MM.1S (cell line): ENCODE data around the gene MACROD2.

Experiments used
- DNase-seq: peaks from one replicate; pipeline ENCODE4 v3.0.0-alpha.2; 2015
- H2AFZ ChIP-seq: fragments of 300-600 bp; sonication (generic); 2 replicates; pipeline ENCODE4 v1.6.0; 2016; ENCODE audit warnings: antibody characterized with exemption, low read length
- H3F3A ChIP-seq: fragments of 300-600 bp; sonication (generic); 2 replicates; pipeline ENCODE4 v1.6.1; 2016; ENCODE audit warnings: mild to moderate bottlenecking, antibody characterized with exemption, low read length, moderate library complexity, mixed read lengths; ENCODE audit not compliant: insufficient read depth
- H3K27ac ChIP-seq: fragments of 300-600 bp; sonication (generic); 2 replicates; pipeline ENCODE4 v1.5.1; 2016; ENCODE audit warnings: mild to moderate bottlenecking, low read length
- H3K27me3 ChIP-seq: fragments of 300-600 bp; sonication (generic); replicated peaks from 2 replicates; pipeline ENCODE4 v1.6.0; 2016; ENCODE audit warnings: low read length; ENCODE audit not compliant: insufficient read depth
- H3K36me3 ChIP-seq: fragments of 300-600 bp; sonication (generic); replicated peaks from 2 replicates; pipeline ENCODE4 v1.6.1; 2016; ENCODE audit warnings: mild to moderate bottlenecking, low read length, mixed read lengths; ENCODE audit not compliant: insufficient read depth
- H3K4me1 ChIP-seq: fragments of 300-600 bp; sonication (generic); 2 replicates; pipeline ENCODE4 v1.6.1; 2016; ENCODE audit warnings: low read length, mixed read lengths
- H3K4me2 ChIP-seq: fragments of 300-600 bp; sonication (generic); 2 replicates; pipeline ENCODE4 v1.6.0; 2016; ENCODE audit warnings: low read depth, low read length
- H3K4me3 ChIP-seq: fragments of 300-600 bp; sonication (generic); 2 replicates; pipeline ENCODE4 v1.5.1; 2016; ENCODE audit warnings: low read length, mixed read lengths
- H3K79me2 ChIP-seq: fragments of 300-600 bp; sonication (generic); 2 replicates; pipeline ENCODE4 v1.6.1; 2016; ENCODE audit warnings: mixed run types, low read length, mixed read lengths
- H3K9ac ChIP-seq: fragments of 300-600 bp; sonication (generic); 2 replicates; pipeline ENCODE4 v1.6.1; 2016; ENCODE audit warnings: low read length, mixed read lengths
- H3K9me2 ChIP-seq: fragments of 300-600 bp; sonication (generic); replicated peaks from 2 replicates; pipeline ENCODE4 v1.6.1; 2016; ENCODE audit warnings: mild to moderate bottlenecking, low read length, mixed read lengths; ENCODE audit not compliant: insufficient read depth
- H3K9me3 ChIP-seq: fragments of 300-600 bp; sonication (generic); replicated peaks from 2 replicates; pipeline ENCODE4 v1.6.1; 2016; ENCODE audit warnings: mild to moderate bottlenecking, low read length, mixed read lengths; ENCODE audit not compliant: insufficient read depth
- H4K20me1 ChIP-seq: fragments of 300-600 bp; sonication (generic); 2 replicates; pipeline ENCODE4 v1.6.1; 2016; ENCODE audit warnings: mild to moderate bottlenecking, low read length, moderate library complexity, mixed read lengths; ENCODE audit not compliant: insufficient read depth
- EZH2 ChIP-seq: fragments of 300-600 bp; sonication (generic); optimal IDR thresholded peaks from 2 replicates; pipeline ENCODE3; 2017; ENCODE audit warnings: low read depth, mild to moderate bottlenecking, antibody characterized with exemption, low read length, mixed read lengths
- EZH2phosphoT487 ChIP-seq: fragments of 300-600 bp; sonication (generic); IDR thresholded peaks from 2 replicates; pipeline ENCODE4 v1.6.1; 2018; ENCODE audit warnings: antibody characterized with exemption, low read length
- TF ChIP-seq, protein P1 (sequence below): fragments of 300-600 bp; sonication (generic); IDR thresholded peaks from 2 replicates; pipeline ENCODE4 v1.5.1; 2016; ENCODE audit warnings: antibody characterized with exemption, low read length, mixed read lengths

The MACROD2 gene

GRCh38 chr20:14450256-14450655 lies 454.9 kb downstream of the MACROD2 start:
- Histone ChIP-seq H3K4me2 (no peak overlapping the region), H3K36me3 (no peaks in the 10 kb centered on the region), H3K9me3 (no peaks in the 10 kb centered on the region), H3K9me2 (no peaks in the 10 kb centered on the region), H3K9ac (no peak overlapping the region), H3K79me2 (no peaks in the 10 kb centered on the region), H3K27ac (no peak overlapping the region), H3F3A (no peaks in the 10 kb centered on the region), H2AFZ (no peak overlapping the region), H3K27me3 (no peaks in the 10 kb centered on the region), H3K4me1 (no peaks in the 10 kb centered on the region), H3K4me3 (no peak overlapping the region), H4K20me1 (no peaks in the 10 kb centered on the region)
- TF ChIP-seq, protein P1, sequence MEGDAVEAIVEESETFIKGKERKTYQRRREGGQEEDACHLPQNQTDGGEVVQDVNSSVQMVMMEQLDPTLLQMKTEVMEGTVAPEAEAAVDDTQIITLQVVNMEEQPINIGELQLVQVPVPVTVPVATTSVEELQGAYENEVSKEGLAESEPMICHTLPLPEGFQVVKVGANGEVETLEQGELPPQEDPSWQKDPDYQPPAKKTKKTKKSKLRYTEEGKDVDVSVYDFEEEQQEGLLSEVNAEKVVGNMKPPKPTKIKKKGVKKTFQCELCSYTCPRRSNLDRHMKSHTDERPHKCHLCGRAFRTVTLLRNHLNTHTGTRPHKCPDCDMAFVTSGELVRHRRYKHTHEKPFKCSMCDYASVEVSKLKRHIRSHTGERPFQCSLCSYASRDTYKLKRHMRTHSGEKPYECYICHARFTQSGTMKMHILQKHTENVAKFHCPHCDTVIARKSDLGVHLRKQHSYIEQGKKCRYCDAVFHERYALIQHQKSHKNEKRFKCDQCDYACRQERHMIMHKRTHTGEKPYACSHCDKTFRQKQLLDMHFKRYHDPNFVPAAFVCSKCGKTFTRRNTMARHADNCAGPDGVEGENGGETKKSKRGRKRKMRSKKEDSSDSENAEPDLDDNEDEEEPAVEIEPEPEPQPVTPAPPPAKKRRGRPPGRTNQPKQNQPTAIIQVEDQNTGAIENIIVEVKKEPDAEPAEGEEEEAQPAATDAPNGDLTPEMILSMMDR, result no peak
- TF ChIP-seq EZH2, result no peak
- DNase-seq, result no peak

- Histone ChIP-seq H3F3A (no peaks in the 10 kb centered on the region), H3K9me2 (no peaks in the 10 kb centered on the region), H3K4me1 (no peaks in the 10 kb centered on the region), H3K4me2 (no peak overlapping the region), H3K36me3 (no peaks in the 10 kb centered on the region), H3K79me2 (no peaks in the 10 kb centered on the region), H3K9me3 (no peaks in the 10 kb centered on the region), H3K9ac (no peak overlapping the region), H3K27me3 (no peaks in the 10 kb centered on the region), H2AFZ (no peak overlapping the region), H3K27ac (no peak overlapping the region), H4K20me1 (no peaks in the 10 kb centered on the region), H3K4me3 (no peak overlapping the region)
- TF ChIP-seq EZH2phosphoT487 (no peak), EZH2 (no peak)
- TF ChIP-seq, protein P1, result no peak
- no peak for DNase-seq
Measured at GRCh38 chr20:14451458-14451857, 456.1 kb downstream of the MACROD2 start.

- no peaks in the 10 kb centered on the region for H3K27me3 ChIP-seq
- TF ChIP-seq EZH2, result no peak
- TF ChIP-seq, protein P1, result no peak
- TF ChIP-seq EZH2phosphoT487, result no peak
- no peak overlapping the region for H3K27ac ChIP-seq
- DNase-seq, result no peak
- no peak overlapping the region for H2AFZ ChIP-seq
- H3K4me2 ChIP-seq, result no peak overlapping the region
- H3K4me1 ChIP-seq, result no peaks in the 10 kb centered on the region
- no peaks in the 10 kb centered on the region for H3K9me3 ChIP-seq
- no peaks in the 10 kb centered on the region; the same call in 1 of the 2 replicates for H3K9me2 ChIP-seq
- H3K79me2 ChIP-seq, result no peaks in the 10 kb centered on the region
- H3K4me3 ChIP-seq, result no peak overlapping the region
- no peaks in the 10 kb centered on the region for H3F3A ChIP-seq
- H3K9ac ChIP-seq, result no peak overlapping the region
- H4K20me1 ChIP-seq, result no peaks in the 10 kb centered on the region
- no peaks in the 10 kb centered on the region for H3K36me3 ChIP-seq
Measured at GRCh38 chr20:14453259-14453658, 457.9 kb downstream of the MACROD2 start.
